ENCODE results near the gene SPSB3. TPM values are rescaled to one million over a fixed set of nuclear protein-coding genes. Genes with fewer than 3 reads are reported as not detected.

SPSB3 gene
- total RNA-seq, 1 donor from 2014 or later: 44.2 TPM

DNA sequence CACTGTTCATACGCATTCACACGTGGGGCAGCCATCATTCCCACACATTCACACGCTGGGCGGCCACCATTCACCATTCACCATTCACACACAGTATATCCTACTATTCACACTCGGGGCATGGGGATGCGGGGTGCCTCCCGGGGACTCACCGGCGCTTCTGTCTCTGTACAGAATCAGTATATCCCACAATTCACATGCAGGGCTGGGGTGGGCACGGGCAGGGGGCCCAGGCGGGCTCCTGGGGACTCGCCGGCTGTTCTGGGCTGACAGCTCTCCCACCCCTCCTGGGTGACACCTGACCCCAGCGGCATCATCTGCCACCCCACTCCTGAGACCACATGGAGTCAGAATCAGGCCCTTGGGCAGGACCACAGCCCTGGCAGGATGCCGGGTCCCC is 20.6 kb downstream of the SPSB3 start:
- Histone ChIP-seq H3K4me3 (no peak overlapping the region), H3K9me3 (no peaks in the 10 kb centered on the region), H3K27me3 (ENCODE audit: low read depth) (no peaks in the 10 kb centered on the region), H3K27ac (no peak overlapping the region), H3K4me1 (no peaks in the 10 kb centered on the region), H3K36me3 (peaks cover 89% of the 10 kb centered on the region)
- intact Hi-C loops (cut with DNase I): no loop called here
- TF ChIP-seq, protein P1, sequence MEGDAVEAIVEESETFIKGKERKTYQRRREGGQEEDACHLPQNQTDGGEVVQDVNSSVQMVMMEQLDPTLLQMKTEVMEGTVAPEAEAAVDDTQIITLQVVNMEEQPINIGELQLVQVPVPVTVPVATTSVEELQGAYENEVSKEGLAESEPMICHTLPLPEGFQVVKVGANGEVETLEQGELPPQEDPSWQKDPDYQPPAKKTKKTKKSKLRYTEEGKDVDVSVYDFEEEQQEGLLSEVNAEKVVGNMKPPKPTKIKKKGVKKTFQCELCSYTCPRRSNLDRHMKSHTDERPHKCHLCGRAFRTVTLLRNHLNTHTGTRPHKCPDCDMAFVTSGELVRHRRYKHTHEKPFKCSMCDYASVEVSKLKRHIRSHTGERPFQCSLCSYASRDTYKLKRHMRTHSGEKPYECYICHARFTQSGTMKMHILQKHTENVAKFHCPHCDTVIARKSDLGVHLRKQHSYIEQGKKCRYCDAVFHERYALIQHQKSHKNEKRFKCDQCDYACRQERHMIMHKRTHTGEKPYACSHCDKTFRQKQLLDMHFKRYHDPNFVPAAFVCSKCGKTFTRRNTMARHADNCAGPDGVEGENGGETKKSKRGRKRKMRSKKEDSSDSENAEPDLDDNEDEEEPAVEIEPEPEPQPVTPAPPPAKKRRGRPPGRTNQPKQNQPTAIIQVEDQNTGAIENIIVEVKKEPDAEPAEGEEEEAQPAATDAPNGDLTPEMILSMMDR (IDR thresholded peaks at IDR 0.05): no peak
- DNase-seq (no peak), ATAC-seq (no peak)

DNA sequence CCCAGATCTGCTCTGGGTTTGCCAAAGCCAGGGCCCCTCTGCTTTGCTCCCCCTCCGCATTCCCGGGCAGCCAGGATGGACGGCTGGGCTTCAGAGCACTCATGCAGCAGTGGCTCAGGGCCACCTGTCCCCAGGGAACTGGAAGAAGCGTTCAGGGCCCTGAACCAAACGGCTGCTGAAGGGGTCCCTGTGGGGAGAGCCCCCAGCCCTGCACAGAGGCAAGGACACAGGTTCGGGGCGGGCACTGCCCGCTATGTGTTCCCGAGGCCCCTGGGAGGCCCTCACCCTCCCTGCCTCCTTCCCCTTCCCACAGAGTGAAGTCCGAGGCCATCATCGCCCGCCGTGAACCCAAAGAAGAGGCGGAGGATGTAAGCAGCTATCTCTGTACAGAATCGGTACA is 21.5 kb downstream of the SPSB3 start:
- TF ChIP-seq, protein P1 (IDR thresholded peaks at IDR 0.05): no peak
- no peak overlapping the region for H3K4me3 ChIP-seq
- no peak for DNase-seq
- H3K4me1 ChIP-seq: no peaks in the 10 kb centered on the region
- no peak overlapping the region for H3K27ac ChIP-seq
- H3K36me3 ChIP-seq: peaks cover 81% of the 10 kb centered on the region
- no peak for ATAC-seq
- no peaks in the 10 kb centered on the region for H3K27me3 ChIP-seq (ENCODE audit: low read depth)
- intact Hi-C loops (cut with DNase I): no loop called here
- H3K9me3 ChIP-seq: no peaks in the 10 kb centered on the region

DNA sequence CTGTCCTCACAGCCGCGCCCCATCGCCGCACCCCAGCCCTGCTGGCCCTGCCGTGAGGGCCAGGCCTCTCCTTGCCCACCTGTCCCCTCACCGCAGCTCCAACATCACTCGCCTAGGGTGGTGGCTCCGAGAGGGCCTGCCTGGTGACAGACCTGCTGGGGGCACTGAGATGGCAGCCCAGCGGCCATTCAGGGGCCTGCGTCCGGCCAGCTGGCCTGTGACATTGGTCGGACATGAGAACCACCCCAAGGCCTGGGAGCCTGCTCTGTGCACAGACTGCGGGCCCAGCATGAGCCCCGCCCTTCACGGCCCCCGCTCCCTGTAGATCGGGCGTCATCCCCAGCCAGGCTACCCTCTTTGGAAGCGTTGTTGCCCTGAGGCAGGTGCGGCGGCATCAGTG is 22.9 kb downstream of the SPSB3 start:
- Histone ChIP-seq H3K4me3 (no peak overlapping the region), H3K27ac (no peak overlapping the region), H3K9me3 (no peaks in the 10 kb centered on the region), H3K36me3 (peaks cover 75% of the 10 kb centered on the region), H3K27me3 (ENCODE audit: low read depth) (no peaks in the 10 kb centered on the region), H3K4me1 (no peaks in the 10 kb centered on the region)
- TF ChIP-seq, protein P1 (IDR thresholded peaks at IDR 0.05): no peak
- ATAC-seq: no peak
- no peak for DNase-seq
- intact Hi-C loops (cut with DNase I): no loop called here

DNA sequence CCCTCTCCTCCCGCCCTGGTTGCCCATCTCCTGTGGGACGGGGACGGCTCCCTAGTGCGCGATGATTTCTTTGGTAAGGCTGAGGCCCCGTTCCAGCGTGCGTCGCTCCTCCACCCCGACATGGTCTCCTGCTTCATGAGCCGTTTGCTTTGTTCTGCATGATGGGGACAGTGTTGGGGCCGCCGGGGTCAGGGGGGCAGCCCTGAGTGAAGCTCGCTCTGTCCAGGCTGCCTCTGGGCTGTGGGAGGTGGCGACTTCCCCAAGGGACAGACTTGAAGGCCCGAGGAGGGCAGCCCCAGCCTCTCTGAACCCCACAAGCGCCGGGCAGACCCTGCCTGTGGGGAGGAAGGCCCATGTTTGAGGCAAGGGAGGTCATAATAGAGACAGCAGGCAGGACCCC is 23.4 kb downstream of the SPSB3 start:
- H3K4me3 ChIP-seq: no peak overlapping the region
- DNase-seq: no peak
- no peak overlapping the region for H3K27ac ChIP-seq
- TF ChIP-seq, protein P1 (IDR thresholded peaks at IDR 0.05): no peak
- ATAC-seq: no peak
- H3K4me1 ChIP-seq: no peaks in the 10 kb centered on the region
- no peaks in the 10 kb centered on the region for H3K9me3 ChIP-seq
- intact Hi-C loops (cut with DNase I): no loop called here
- H3K36me3 ChIP-seq: peaks cover 75% of the 10 kb centered on the region
- no peaks in the 10 kb centered on the region for H3K27me3 ChIP-seq (ENCODE audit: low read depth)

DNA sequence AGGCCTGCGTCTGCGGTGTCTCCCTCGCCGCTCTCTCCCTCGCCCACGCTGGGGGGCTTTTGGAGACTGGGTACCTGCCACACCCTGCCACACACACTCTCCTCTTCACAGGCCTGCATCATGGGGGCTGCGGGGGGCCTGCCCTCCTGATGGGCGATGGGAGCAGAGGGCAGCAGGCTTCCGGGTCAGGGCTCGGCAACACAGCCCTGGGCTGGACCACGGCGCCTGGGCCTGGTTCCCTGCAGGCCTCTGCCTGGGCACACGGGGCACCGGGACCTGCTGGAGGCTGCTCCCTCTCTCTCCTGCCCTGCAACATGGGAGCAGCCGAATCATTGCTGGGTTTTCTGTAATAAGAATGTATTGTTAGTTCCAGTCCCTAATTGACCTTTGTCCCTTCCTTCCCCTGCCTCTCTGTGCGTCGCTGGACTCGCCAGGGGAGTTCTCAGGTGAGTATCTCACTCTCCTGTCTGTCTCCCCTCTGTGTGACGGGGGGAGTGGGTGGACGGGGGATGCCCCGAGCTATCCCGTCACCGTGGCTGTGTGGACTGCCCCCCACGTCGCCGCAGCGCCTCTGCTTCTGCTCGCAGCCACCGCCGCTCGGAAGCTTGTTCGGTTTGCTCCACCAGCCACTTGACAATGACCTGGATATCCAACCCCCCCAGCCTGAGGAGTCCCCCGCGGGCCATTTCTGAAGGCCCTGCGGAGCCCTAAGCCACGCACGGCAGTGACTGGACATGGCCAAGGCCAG is 24.5 kb downstream of the SPSB3 start:
- Histone ChIP-seq H3K4me1 (no peaks in the 10 kb centered on the region), H3K36me3 (peaks cover 72% of the 10 kb centered on the region), H3K9me3 (no peaks in the 10 kb centered on the region), H3K27ac (no peak overlapping the region), H3K27me3 (ENCODE audit: low read depth) (no peaks in the 10 kb centered on the region), H3K4me3 (no peak overlapping the region)
- TF ChIP-seq, protein P1 (IDR thresholded peaks at IDR 0.05): no peak
- intact Hi-C loops (cut with DNase I): no loop called here
- DNase-seq (no peak), ATAC-seq (no peak)
